Mesenchymal stem cell (in vitro differentiated cells and primary cell): ENCODE results near the gene IGF2R.

Experiments used
- DNase-seq: peaks from one replicate; pipeline ENCODE4 v3.0.0-alpha.2; 2013
- H2AFZ ChIP-seq: one replicate; pipeline ENCODE4 v1.6.1; 2013; ENCODE audit warnings: low read depth, mild to moderate bottlenecking, control low read depth, inconsistent platforms, low read length, moderate library complexity
- H2AK5ac ChIP-seq: 2 replicates; pipeline ENCODE4 v1.6.1; 2013; ENCODE audit warnings: low read length, moderate library complexity, mild to moderate bottlenecking, inconsistent platforms; ENCODE audit not compliant: severe bottlenecking
- H2BK120ac ChIP-seq: one replicate; pipeline ENCODE4 v1.6.1; 2013; ENCODE audit warnings: low read depth, mild to moderate bottlenecking, inconsistent platforms, low read length, moderate library complexity
- H2BK12ac ChIP-seq, 2 experiments: one replicate each; pipeline ENCODE4 v1.6.1; 2013; ENCODE audit warnings: inconsistent platforms in 2 of 2, low read length in 2 of 2, mild to moderate bottlenecking in 2 of 2, moderate library complexity in 2 of 2, control low read depth in 1 of 2
- H2BK15ac ChIP-seq: one replicate; pipeline ENCODE4 v1.6.1; 2013; ENCODE audit warnings: mild to moderate bottlenecking, low read depth, inconsistent platforms; ENCODE audit not compliant: poor library complexity, severe bottlenecking
- H2BK5ac ChIP-seq: 2 replicates; pipeline ENCODE4 v1.6.1; 2013; ENCODE audit warnings: low read depth, mild to moderate bottlenecking, low read length, control low read depth, inconsistent platforms; ENCODE audit not compliant: poor library complexity, severe bottlenecking
- H3K14ac ChIP-seq, 2 experiments: one replicate each; pipeline ENCODE4 v1.6.1; 2013; ENCODE audit warnings: inconsistent platforms in 2 of 2, low read length in 2 of 2, control low read depth in 1 of 2, mild to moderate bottlenecking in 1 of 2, moderate library complexity in 1 of 2
- H3K18ac ChIP-seq, 2 experiments: one replicate each; pipeline ENCODE4 v1.6.1; 2013; ENCODE audit warnings: inconsistent platforms in 2 of 2, low read length in 2 of 2, control low read depth in 1 of 2, low read depth in 1 of 2, mild to moderate bottlenecking in 1 of 2
- H3K23ac ChIP-seq, 2 experiments: one replicate each; pipeline ENCODE4 v1.6.1; 2013; ENCODE audit warnings: inconsistent platforms in 2 of 2, low read length in 2 of 2, mild to moderate bottlenecking in 2 of 2, moderate library complexity in 2 of 2, control low read depth in 1 of 2
- H3K27ac ChIP-seq: 2 replicates; pipeline ENCODE4 v1.5.1; 2013; ENCODE audit warnings: mild to moderate bottlenecking, moderate library complexity, low read length, control low read depth, inconsistent platforms; ENCODE audit not compliant: poor library complexity, severe bottlenecking
- H3K27me3 ChIP-seq, 2 experiments: 2 replicates each; pipeline versions ENCODE4 v1.6.1 to v1.7.0; 2013; ENCODE audit warnings: low read length in 2 of 2, mild to moderate bottlenecking in 2 of 2, moderate library complexity in 2 of 2, control low read depth in 1 of 2, inconsistent platforms in 1 of 2; ENCODE audit not compliant: control insufficient read depth in 1 of 2, insufficient read depth in 1 of 2
- H3K36me3 ChIP-seq, 2 experiments: 2 replicates each; pipeline versions ENCODE4 v1.6.1 to v1.7.0; 2013; ENCODE audit warnings: low read length in 2 of 2, control low read depth in 1 of 2, inconsistent platforms in 1 of 2, low read depth in 1 of 2, mild to moderate bottlenecking in 1 of 2; ENCODE audit not compliant: insufficient read depth in 2 of 2, control insufficient read depth in 1 of 2
- H3K4ac ChIP-seq, 2 experiments: one replicate each; pipeline ENCODE4 v1.6.1; 2013; ENCODE audit warnings: inconsistent platforms in 2 of 2, low read length in 2 of 2, mild to moderate bottlenecking in 2 of 2, moderate library complexity in 2 of 2, control low read depth in 1 of 2, low read depth in 1 of 2
- H3K4me1 ChIP-seq: 2 replicates; pipeline ENCODE4 v1.6.1; 2013; ENCODE audit warnings: low read depth, low read length, control low read depth; ENCODE audit not compliant: control insufficient read depth, insufficient read depth
- H3K4me2 ChIP-seq: 2 replicates; pipeline ENCODE4 v1.6.1; 2013; ENCODE audit warnings: low read length, mild to moderate bottlenecking, inconsistent platforms; ENCODE audit not compliant: poor library complexity, severe bottlenecking
- H3K4me3 ChIP-seq, 2 experiments: 2 replicates each; pipeline versions ENCODE4 v1.5.1 to v1.7.0; 2013; ENCODE audit warnings: low read length in 2 of 2, mild to moderate bottlenecking in 2 of 2, control low read depth in 1 of 2, low read depth in 1 of 2; ENCODE audit not compliant: insufficient read depth in 1 of 2
- H3K79me1 ChIP-seq: replicated peaks from 2 replicates; pipeline ENCODE4 v1.6.1; 2013; ENCODE audit warnings: mild to moderate bottlenecking, control low read depth, low read length, inconsistent platforms; ENCODE audit not compliant: poor library complexity, severe bottlenecking
- H3K9ac ChIP-seq: 2 replicates; pipeline ENCODE4 v1.7.0; 2013; ENCODE audit warnings: mild to moderate bottlenecking, low read length, moderate library complexity
- H3K9me3 ChIP-seq: 2 replicates; pipeline ENCODE4 v1.7.0; 2013; ENCODE audit warnings: mild to moderate bottlenecking, low read length; ENCODE audit not compliant: control insufficient read depth
- H4K8ac ChIP-seq: one replicate; pipeline ENCODE4 v1.6.1; 2013; ENCODE audit warnings: inconsistent platforms, mild to moderate bottlenecking, low read length, moderate library complexity
- H4K91ac ChIP-seq: one replicate; pipeline ENCODE4 v1.6.1; 2013; ENCODE audit warnings: mild to moderate bottlenecking, low read length, inconsistent platforms
- WGBS: methylation state at CpG from one replicate; pipeline ENCODE4 v1.1.7; 2013; ENCODE audit warnings: mixed read lengths; 5-methylcytosine and 5-hydroxymethylcytosine counted together

Gene IGF2R

DNA sequence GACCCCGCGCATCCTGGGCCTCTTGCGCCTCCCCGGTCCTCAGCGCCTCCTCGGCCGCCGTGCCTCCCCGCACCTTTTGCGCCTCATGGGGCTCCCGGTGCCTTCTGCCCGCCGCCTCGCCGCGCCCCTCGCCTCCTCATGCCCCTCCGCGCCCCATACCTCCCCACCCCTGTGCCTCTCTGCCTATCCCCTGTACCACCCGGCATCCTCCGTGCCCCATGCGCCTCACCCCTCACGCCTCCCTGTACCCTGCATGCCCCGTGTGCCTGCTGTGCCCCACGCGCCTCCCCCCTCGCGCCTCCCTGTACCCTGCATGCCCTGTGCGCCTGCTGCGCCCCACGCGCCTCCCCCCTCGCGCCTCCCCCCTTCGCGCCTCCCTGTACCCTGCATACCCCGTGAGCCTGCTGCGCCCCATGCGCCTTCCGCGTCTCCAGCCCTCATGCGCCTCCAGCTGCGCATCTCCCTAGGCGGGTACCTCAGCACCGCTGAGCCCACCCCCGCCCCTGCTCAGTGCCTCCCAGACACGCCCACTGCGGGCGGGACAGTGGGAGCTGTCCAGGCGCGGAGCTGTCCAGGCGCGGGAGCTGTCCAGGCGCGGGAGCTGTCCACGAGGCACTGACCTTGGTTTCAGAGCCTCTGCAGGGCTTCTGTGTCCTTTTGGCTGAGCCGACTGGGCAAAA is 37.1 kb downstream of the IGF2R start:
- Histone ChIP-seq H3K4me1 (no peaks in the 10 kb centered on the region), H3K36me3 (peaks cover 10 to 26% of the 10 kb centered on the region in 2 experiments), H3K9me3 (no peaks in the 10 kb centered on the region), H3K4me2 (no peak overlapping the region), H3K18ac (no peak overlapping the region), H3K27me3 (no peaks in the 10 kb centered on the region), H3K4me3 (no peak overlapping the region), H4K91ac (peak overlapping the region; percentile 18), H2AFZ (no peak overlapping the region), H3K27ac (no peak overlapping the region), H2BK120ac (no peak overlapping the region), H4K8ac (no peak overlapping the region), H3K23ac (no peak overlapping the region), H2AK5ac (no peak overlapping the region), H2BK12ac (no peak overlapping the region), H3K4ac (no peak overlapping the region), H3K79me1 (peaks cover 14% of the 10 kb centered on the region), H2BK5ac (no peak overlapping the region), H3K14ac (no peak overlapping the region), H2BK15ac (no peak overlapping the region), H3K9ac (no peak overlapping the region)
- DNase-seq, result no peak
- WGBS, result 98% methylated on average over 56 of the region's 57 CpGs

DNA sequence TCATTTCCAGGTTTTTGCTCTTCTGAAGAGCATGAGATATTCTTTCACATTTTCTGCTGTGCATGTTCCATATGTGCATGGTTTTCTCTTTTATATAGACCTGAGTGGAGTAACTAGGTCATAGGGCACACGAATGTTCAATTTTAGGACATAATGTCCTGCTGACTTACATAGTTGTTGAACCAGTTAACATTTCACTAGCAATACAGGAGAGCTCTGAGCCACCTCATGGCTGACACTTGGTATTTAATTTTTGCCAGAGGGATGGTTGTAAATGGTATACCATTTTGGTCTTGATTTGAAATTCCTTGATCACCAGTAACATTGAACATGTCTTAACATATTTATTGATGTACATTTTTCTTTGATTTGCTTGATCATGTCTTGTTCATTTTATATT is 38.3 kb downstream of the IGF2R start:
- H3K4me2 ChIP-seq, result no peak overlapping the region
- no peaks in the 10 kb centered on the region for H3K9me3 ChIP-seq
- H2BK12ac ChIP-seq, result no peak overlapping the region
- no peak overlapping the region for H3K27ac ChIP-seq
- DNase-seq, result no peak
- no CpG with 5 or more reads among the region's 1 CpG for WGBS
- no peak overlapping the region for H3K18ac ChIP-seq
- H3K4me1 ChIP-seq, result no peaks in the 10 kb centered on the region
- no peak overlapping the region for H4K8ac ChIP-seq
- H3K36me3 ChIP-seq, result peaks cover 22 to 25% of the 10 kb centered on the region in 2 experiments
- no peak overlapping the region for H2AFZ ChIP-seq
- H3K9ac ChIP-seq, result no peak overlapping the region
- peaks cover 16% of the 10 kb centered on the region for H3K79me1 ChIP-seq
- H4K91ac ChIP-seq, result no peak overlapping the region
- no peak overlapping the region for H2BK5ac ChIP-seq
- no peak overlapping the region for H3K4ac ChIP-seq
- no peak overlapping the region for H2BK15ac ChIP-seq
- H3K14ac ChIP-seq, result no peak overlapping the region
- no peak overlapping the region for H2AK5ac ChIP-seq
- H3K23ac ChIP-seq, result no peak overlapping the region
- H3K27me3 ChIP-seq, result no peaks in the 10 kb centered on the region
- no peak overlapping the region for H3K4me3 ChIP-seq
- H2BK120ac ChIP-seq, result no peak overlapping the region

DNA sequence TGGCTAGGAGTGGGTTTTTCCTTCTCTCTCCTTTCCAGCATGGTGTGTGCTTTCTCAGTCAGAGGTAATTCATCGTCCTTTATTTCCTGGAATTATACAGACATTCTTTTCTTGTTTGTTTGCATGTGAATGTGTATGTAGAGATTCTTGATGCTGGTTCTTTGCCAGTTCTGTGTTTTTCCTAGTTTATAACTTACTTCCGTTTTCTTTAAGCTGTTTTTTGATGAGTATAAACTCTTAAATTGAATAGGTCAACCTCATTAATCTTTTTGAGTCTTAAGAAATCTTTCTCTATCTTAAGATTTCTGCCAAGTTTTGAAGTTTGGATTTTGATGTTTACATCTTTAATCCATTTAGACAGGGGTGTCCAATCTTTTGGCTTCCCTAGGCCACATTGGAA is 38.7 kb downstream of the IGF2R start:
- Histone ChIP-seq H3K79me1 (peaks cover 20% of the 10 kb centered on the region), H3K18ac (no peak overlapping the region), H4K8ac (no peak overlapping the region), H3K36me3 (peaks cover 25 to 28% of the 10 kb centered on the region in 2 experiments), H3K23ac (no peak overlapping the region), H2AFZ (no peak overlapping the region), H3K4me2 (no peak overlapping the region), H2BK5ac (no peak overlapping the region), H3K9ac (no peak overlapping the region), H3K27ac (no peak overlapping the region), H3K9me3 (no peaks in the 10 kb centered on the region), H2BK15ac (no peak overlapping the region), H2AK5ac (no peak overlapping the region), H3K4me1 (no peaks in the 10 kb centered on the region), H4K91ac (no peak overlapping the region), H3K4ac (no peak overlapping the region), H2BK12ac (no peak overlapping the region), H3K4me3 (no peak overlapping the region), H2BK120ac (no peak overlapping the region), H3K27me3 (no peaks in the 10 kb centered on the region), H3K14ac (no peak overlapping the region)
- peak; percentile 30 for DNase-seq
- no CpG with 5 or more reads among the region's 2 CpGs for WGBS

DNA sequence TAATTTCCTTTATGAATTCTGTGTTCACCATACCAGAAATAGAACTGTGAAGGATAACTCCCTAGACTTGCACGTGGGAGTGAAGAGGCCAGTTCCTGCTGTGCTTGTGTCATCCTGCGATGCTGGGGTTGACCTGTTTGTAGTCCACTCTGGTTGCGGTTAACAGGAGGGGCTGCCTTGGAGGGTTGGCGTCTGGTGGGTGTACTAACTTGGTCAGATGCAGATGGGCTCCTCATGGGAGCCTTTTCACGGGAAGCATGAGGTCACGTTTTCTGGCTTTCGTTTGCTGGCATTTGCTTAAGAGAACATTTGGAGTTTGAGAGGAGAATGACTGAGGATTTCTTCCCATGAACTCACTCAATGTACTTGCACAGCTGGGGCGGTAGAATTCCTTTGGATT is 41.2 kb downstream of the IGF2R start:
- H3K4ac ChIP-seq, result no peak overlapping the region
- H2BK12ac ChIP-seq, result no peak overlapping the region
- peaks cover 21% of the 10 kb centered on the region for H3K79me1 ChIP-seq
- DNase-seq, result peak; percentile 55
- no peak overlapping the region for H3K27ac ChIP-seq
- H3K4me1 ChIP-seq, result peaks cover 3% of the 10 kb centered on the region
- H2AFZ ChIP-seq, result no peak overlapping the region
- H3K23ac ChIP-seq, result no peak overlapping the region
- no peak overlapping the region for H3K14ac ChIP-seq
- H3K36me3 ChIP-seq, result peaks cover 21 to 37% of the 10 kb centered on the region in 2 experiments
- WGBS, result 92% methylated on average over 5 of the region's 8 CpGs
- no peak overlapping the region for H3K4me2 ChIP-seq
- peak overlapping the region; percentile 27 for H3K9ac ChIP-seq
- H3K4me3 ChIP-seq, result peak overlapping the region in 1 of 2 experiments; percentile 1
- no peak overlapping the region for H2AK5ac ChIP-seq
- no peak overlapping the region for H4K91ac ChIP-seq
- H2BK5ac ChIP-seq, result no peak overlapping the region
- H4K8ac ChIP-seq, result no peak overlapping the region
- H2BK120ac ChIP-seq, result no peak overlapping the region
- H2BK15ac ChIP-seq, result no peak overlapping the region
- H3K18ac ChIP-seq, result no peak overlapping the region
- no peaks in the 10 kb centered on the region for H3K27me3 ChIP-seq
- H3K9me3 ChIP-seq, result no peaks in the 10 kb centered on the region
